HL-60 (cell line): ENCODE measurements around the gene SLC16A11.

ENCODE experiments used
- POLR2AphosphoS5 ChIP-seq: IDR thresholded peaks from 2 replicates; pipeline ENCODE4 v1.6.1; 2012; ENCODE audit warnings: low read depth
- TF ChIP-seq, protein P1 (sequence below): IDR thresholded peaks from one replicate; pipeline ENCODE4 v1.5.1; 2011; ENCODE audit warnings: low read length, control low read depth, inconsistent platforms; ENCODE audit not compliant: insufficient read depth
- TF ChIP-seq, protein P2 (sequence below): IDR thresholded peaks from 2 replicates; pipeline ENCODE4 v1.6.1; 2012; ENCODE audit warnings: low read depth; ENCODE audit not compliant: insufficient replicate concordance

DNA sequence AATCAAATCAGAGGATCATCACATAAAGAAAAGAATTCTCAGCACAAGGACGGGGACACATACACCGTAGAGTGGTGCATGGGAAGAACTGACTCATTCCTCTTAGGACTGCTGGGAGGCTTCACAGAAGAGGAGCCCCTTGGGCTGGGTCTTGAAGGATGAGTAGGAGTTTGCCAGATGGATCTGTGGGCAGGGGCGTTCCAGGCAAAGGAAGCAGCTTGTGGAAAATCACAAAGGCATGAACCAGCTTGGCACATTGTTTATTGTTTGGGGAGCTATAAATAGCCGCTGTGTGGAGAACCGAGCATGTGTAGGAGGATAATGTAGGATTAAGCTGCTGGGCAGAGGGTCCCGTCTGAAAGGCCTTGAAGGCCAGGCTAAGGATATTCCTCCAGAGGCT, 5.1 kb upstream of the SLC16A11 start:
- TF ChIP-seq, protein P1, sequence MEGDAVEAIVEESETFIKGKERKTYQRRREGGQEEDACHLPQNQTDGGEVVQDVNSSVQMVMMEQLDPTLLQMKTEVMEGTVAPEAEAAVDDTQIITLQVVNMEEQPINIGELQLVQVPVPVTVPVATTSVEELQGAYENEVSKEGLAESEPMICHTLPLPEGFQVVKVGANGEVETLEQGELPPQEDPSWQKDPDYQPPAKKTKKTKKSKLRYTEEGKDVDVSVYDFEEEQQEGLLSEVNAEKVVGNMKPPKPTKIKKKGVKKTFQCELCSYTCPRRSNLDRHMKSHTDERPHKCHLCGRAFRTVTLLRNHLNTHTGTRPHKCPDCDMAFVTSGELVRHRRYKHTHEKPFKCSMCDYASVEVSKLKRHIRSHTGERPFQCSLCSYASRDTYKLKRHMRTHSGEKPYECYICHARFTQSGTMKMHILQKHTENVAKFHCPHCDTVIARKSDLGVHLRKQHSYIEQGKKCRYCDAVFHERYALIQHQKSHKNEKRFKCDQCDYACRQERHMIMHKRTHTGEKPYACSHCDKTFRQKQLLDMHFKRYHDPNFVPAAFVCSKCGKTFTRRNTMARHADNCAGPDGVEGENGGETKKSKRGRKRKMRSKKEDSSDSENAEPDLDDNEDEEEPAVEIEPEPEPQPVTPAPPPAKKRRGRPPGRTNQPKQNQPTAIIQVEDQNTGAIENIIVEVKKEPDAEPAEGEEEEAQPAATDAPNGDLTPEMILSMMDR, result no peak
- TF ChIP-seq POLR2AphosphoS5, result no peak
- TF ChIP-seq, protein P2, sequence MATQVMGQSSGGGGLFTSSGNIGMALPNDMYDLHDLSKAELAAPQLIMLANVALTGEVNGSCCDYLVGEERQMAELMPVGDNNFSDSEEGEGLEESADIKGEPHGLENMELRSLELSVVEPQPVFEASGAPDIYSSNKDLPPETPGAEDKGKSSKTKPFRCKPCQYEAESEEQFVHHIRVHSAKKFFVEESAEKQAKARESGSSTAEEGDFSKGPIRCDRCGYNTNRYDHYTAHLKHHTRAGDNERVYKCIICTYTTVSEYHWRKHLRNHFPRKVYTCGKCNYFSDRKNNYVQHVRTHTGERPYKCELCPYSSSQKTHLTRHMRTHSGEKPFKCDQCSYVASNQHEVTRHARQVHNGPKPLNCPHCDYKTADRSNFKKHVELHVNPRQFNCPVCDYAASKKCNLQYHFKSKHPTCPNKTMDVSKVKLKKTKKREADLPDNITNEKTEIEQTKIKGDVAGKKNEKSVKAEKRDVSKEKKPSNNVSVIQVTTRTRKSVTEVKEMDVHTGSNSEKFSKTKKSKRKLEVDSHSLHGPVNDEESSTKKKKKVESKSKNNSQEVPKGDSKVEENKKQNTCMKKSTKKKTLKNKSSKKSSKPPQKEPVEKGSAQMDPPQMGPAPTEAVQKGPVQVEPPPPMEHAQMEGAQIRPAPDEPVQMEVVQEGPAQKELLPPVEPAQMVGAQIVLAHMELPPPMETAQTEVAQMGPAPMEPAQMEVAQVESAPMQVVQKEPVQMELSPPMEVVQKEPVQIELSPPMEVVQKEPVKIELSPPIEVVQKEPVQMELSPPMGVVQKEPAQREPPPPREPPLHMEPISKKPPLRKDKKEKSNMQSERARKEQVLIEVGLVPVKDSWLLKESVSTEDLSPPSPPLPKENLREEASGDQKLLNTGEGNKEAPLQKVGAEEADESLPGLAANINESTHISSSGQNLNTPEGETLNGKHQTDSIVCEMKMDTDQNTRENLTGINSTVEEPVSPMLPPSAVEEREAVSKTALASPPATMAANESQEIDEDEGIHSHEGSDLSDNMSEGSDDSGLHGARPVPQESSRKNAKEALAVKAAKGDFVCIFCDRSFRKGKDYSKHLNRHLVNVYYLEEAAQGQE, result no peak
